HTR-8/SVneo (cell line): ENCODE measurements around the gene ARL5A.
"Not testable (repeated sequence)": the region's sequence is repeated elsewhere in the genome, so short reads cannot be mapped to it uniquely, and the experiment has no call there.

ENCODE experiments used
- DNase-seq: peaks from one replicate; pipeline ENCODE4 v3.0.0; 2011; ENCODE audit warnings: low spot score, mixed read lengths; ENCODE audit not compliant: insufficient read length
- FAIRE-seq: peaks from 2 replicates; lab custom pipeline; 2011; peaks lifted over from hg19 to GRCh38; lab: Jason Lieb, UNC

ARL5A gene

GRCh38 chr2:151799886-151800292 is 28.3 kb downstream of the ARL5A start:
- FAIRE-seq (no peak), DNase-seq (no peak)

GRCh38 chr2:151796774-151797173 is 31.4 kb downstream of the ARL5A start:
- DNase-seq (no peak), FAIRE-seq (no peak)

GRCh38 chr2:151795646-151796240 is 32.5 kb downstream of the ARL5A start:
- DNase-seq (no peak), FAIRE-seq (no peak)

- not testable (repeated sequence) for FAIRE-seq, DNase-seq
Measured at GRCh38 chr2:151794422-151794821, 33.8 kb downstream of the ARL5A start.

- FAIRE-seq: no peak
- DNase-seq: no peak
Measured at GRCh38 chr2:151793123-151793522, 35.1 kb downstream of the ARL5A start.

- DNase-seq: no peak
- no peak for FAIRE-seq
Measured at GRCh38 chr2:151792589-151792988, 35.6 kb downstream of the ARL5A start.

GRCh38 chr2:151791545-151791944 is 36.7 kb downstream of the ARL5A start:
- DNase-seq (no peak), FAIRE-seq (no peak)

- FAIRE-seq: no peak
Measured at GRCh38 chr2:151790689-151791088, 37.5 kb downstream of the ARL5A start.

GRCh38 chr2:151789055-151789834 is 39.0 kb downstream of the ARL5A start:
- DNase-seq (no peak), FAIRE-seq (no peak)

More at GRCh38 chr2:151790689-151791088, 37.5 kb downstream of the ARL5A start:
- DNase-seq: no peak

- DNase-seq: no peak
- no peak for FAIRE-seq
Measured at GRCh38 chr2:151786483-151786882, 41.7 kb downstream of the ARL5A start.

GRCh38 chr2:151786077-151786476 is 42.1 kb downstream of the ARL5A start:
- no peak for FAIRE-seq

GRCh38 chr2:151783133-151783520 is 45.1 kb downstream of the ARL5A start:
- FAIRE-seq: no peak
- DNase-seq: no peak

More at GRCh38 chr2:151786077-151786476, 42.1 kb downstream of the ARL5A start:
- DNase-seq: no peak

- no peak for FAIRE-seq
- DNase-seq: no peak
Measured at GRCh38 chr2:151782378-151783132, 45.7 kb downstream of the ARL5A start.

- DNase-seq (no peak), FAIRE-seq (no peak)
Measured at GRCh38 chr2:151781642-151782041, 46.6 kb downstream of the ARL5A start.

- DNase-seq (no peak), FAIRE-seq (no peak)
Measured at GRCh38 chr2:151780938-151781337, 47.3 kb downstream of the ARL5A start.

- no peak for FAIRE-seq
Measured at GRCh38 chr2:151777935-151778334, 50.3 kb downstream of the ARL5A start.

GRCh38 chr2:151777487-151777886 is 50.7 kb downstream of the ARL5A start:
- DNase-seq (no peak), FAIRE-seq (no peak)

More at GRCh38 chr2:151777935-151778334, 50.3 kb downstream of the ARL5A start:
- no peak for DNase-seq

- FAIRE-seq (no peak), DNase-seq (no peak)
Measured at GRCh38 chr2:151776367-151776766, 51.9 kb downstream of the ARL5A start.

- DNase-seq (no peak), FAIRE-seq (no peak)
Measured at GRCh38 chr2:151775057-151775740, 53.0 kb downstream of the ARL5A start.

GRCh38 chr2:151774506-151774905 is 53.7 kb downstream of the ARL5A start:
- peak; percentile 20 for DNase-seq
- FAIRE-seq: no peak
